ENCODE measurements around the gene TNS3. TPM values are rescaled to one million over a fixed set of nuclear protein-coding genes. Genes with fewer than 3 reads are reported as not detected.

TNS3 gene
- total and polyA plus RNA-seq, 2 of the 13 experiments (the other 11 are each of a cell fraction or from before 2014, with no cell fraction given): 52.9 to 55.7 TPM

- TF ChIP-seq DZIP1 (CRISPR knock-in tag; IDR thresholded peaks at IDR 0.05) (no peak), JUN (CRISPR knock-in tag; IDR thresholded peaks at IDR 0.05) (no peak), ZNF563 (CRISPR knock-in tag; IDR thresholded peaks at IDR 0.05) (no peak), NFAT5 (CRISPR knock-in tag; IDR thresholded peaks at IDR 0.05) (no peak), PHF21A (CRISPR knock-in tag; IDR thresholded peaks at IDR 0.05) (0 out of 2 replicates have a peak, but pooled peaks have one; percentile 36), CREB1 (IDR thresholded peaks at IDR 0.05) (no peak), CREB1 (CRISPR knock-in tag; IDR thresholded peaks at IDR 0.05) (no peak), HDAC1 (CRISPR knock-in tag; IDR thresholded peaks at IDR 0.05) (no peak), FOXA3 (CRISPR knock-in tag; IDR thresholded peaks at IDR 0.05) (peak; percentile 22; the same call in 1 of the 2 replicates)
Observed at GRCh38 chr7:47458057-47458456, 123.9 kb downstream of the TNS3 start (continued).

Data from HepG2 (cell line).